Erythroblast (primary cell): ENCODE results near the gene ERC2.

Experiments
- GATA1 ChIP-seq: IDR thresholded peaks from 2 replicates; pipeline ENCODE4 v1.6.1; 2011; ENCODE audit warnings: low read depth, mild to moderate bottlenecking, control low read depth, low read length, moderate library complexity
- POLR2A ChIP-seq: IDR thresholded peaks from 2 replicates; pipeline ENCODE4 v1.6.1; 2011; ENCODE audit warnings: mild to moderate bottlenecking, low read length

DNA sequence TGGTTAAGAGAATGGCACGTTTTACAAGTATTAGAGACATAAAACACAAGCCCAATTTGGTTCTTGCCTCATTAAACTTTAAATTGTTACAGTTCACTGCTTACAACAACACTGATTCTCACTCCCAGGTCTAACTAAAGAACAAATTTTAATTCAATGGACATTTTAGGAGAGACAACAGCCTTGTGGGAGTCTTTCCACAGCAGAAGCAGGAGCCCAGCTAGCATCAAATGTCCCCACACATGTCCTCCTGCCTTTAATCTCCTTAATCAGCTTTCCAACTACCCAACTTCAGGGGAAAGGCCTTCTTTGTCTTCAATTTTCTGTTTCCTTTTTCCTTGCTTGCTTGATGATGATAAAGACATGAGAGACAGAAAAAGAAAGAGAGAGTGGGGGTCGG lies 693.4 kb downstream of the ERC2 start:
- TF ChIP-seq POLR2A (no peak), GATA1 (no peak)
